Stimulated activated naive B cell treated with anti-CD40 and anti-IgM and Interleukin-4, amounts not matched to agents 10 μg/mL and 1 μg/mL and 100 μg/mL, for 72 hours (primary cell): ENCODE measurements around the gene TECPR1.

Experiments
- ATAC-seq, 2 donors: fragments of 150-1000 bp; cut with Tn5 transposase; replicated peaks; 2 replicates each; pipeline ENCODE4 v1.10.0; 2021; ENCODE audit warnings: moderate library complexity in 1 of 2
- DNase-seq: peaks from one replicate; pipeline ENCODE4 v3.0.0; 2021
- H3K27ac Mint-ChIP-seq: one replicate; pipeline ENCODE4 v1.8.0; 2022; ENCODE audit warnings: mild to moderate bottlenecking, mixed read lengths
- H3K27me3 Mint-ChIP-seq, 2 donors: one replicate each; pipeline ENCODE4 v1.8.0; 2022; ENCODE audit warnings: mixed read lengths in 2 of 2
- H3K36me3 Mint-ChIP-seq, 2 donors: one replicate each; pipeline ENCODE4 v1.8.0; 2022; ENCODE audit warnings: mixed read lengths in 2 of 2, mild to moderate bottlenecking in 1 of 2
- H3K4me1 Mint-ChIP-seq, 2 donors: one replicate each; pipeline ENCODE4 v1.8.0; 2022; ENCODE audit warnings: mixed read lengths in 2 of 2, mild to moderate bottlenecking in 1 of 2
- H3K4me3 Mint-ChIP-seq, 2 donors: one replicate each; pipeline ENCODE4 v1.8.0; 2022; ENCODE audit warnings: mild to moderate bottlenecking in 2 of 2, mixed read lengths in 2 of 2, moderate library complexity in 1 of 2
- H3K9me3 Mint-ChIP-seq, 2 donors: one replicate each; pipeline ENCODE4 v1.8.0; 2022; ENCODE audit warnings: mixed read lengths in 2 of 2, mild to moderate bottlenecking in 1 of 2

Gene TECPR1

GRCh38 chr7:98244871-98245270, 7.2 kb downstream of the TECPR1 start:
- no peaks in the 10 kb centered on the region for H3K27me3 Mint-ChIP-seq
- H3K4me1 Mint-ChIP-seq: peaks cover 7 to 9% of the 10 kb centered on the region in 2 donors
- H3K4me3 Mint-ChIP-seq: no peak overlapping the region
- DNase-seq: no peak
- peaks cover 32 to 47% of the 10 kb centered on the region in 2 donors for H3K36me3 Mint-ChIP-seq
- no peak overlapping the region for H3K27ac Mint-ChIP-seq
- H3K9me3 Mint-ChIP-seq: no peaks in the 10 kb centered on the region
- no peak for ATAC-seq

DNA sequence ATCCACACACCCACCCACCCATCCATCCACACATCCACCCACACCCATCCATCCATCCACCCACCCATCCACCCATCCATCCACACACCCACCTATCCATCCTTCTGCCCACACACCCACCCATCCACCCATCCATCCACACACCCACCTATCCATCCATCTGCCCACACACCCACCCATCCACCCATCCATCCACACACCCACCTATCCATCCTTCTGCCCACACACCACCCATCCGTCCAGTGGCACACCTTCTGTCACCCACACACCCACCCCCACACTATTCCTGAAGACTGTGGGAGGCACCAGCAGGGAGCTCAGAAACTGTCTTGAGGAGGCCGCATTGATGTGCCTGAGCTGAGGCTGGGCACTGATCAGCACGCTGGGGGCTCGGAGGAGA, 9.1 kb downstream of the TECPR1 start:
- DNase-seq (no peak), ATAC-seq (no peak)
- H3K9me3 Mint-ChIP-seq: no peaks in the 10 kb centered on the region
- H3K4me1 Mint-ChIP-seq: peaks cover 0 to under 1% of the 10 kb centered on the region in 2 donors
- H3K27ac Mint-ChIP-seq: no peak overlapping the region
- no peak overlapping the region for H3K4me3 Mint-ChIP-seq
- peaks cover 51 to 58% of the 10 kb centered on the region in 2 donors for H3K36me3 Mint-ChIP-seq
- no peaks in the 10 kb centered on the region for H3K27me3 Mint-ChIP-seq

DNA sequence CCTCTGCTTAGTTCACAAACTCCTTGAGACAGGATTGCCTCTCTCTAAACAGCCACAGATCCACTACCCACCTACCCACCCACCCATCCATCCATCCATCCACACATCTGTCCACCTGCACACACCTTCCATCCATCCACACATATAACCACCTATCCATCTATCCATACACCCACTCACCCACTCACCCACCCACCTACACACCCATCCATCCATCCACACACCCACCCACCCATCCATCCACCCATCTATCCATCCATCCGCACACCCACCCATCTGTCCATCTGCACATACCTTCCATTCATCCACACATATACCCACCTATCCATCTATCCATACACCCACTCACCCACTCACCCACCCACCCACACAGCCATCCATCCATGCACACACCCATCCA, 9.7 kb downstream of the TECPR1 start:
- Mint-ChIP-seq H3K4me3 (no peak overlapping the region), H3K27ac (no peak overlapping the region), H3K4me1 (no peaks in the 10 kb centered on the region), H3K27me3 (no peaks in the 10 kb centered on the region), H3K36me3 (peaks cover 52 to 62% of the 10 kb centered on the region in 2 donors), H3K9me3 (no peaks in the 10 kb centered on the region)
- ATAC-seq (no peak), DNase-seq (no peak)

GRCh38 chr7:98241674-98242241, 10.3 kb downstream of the TECPR1 start:
- Mint-ChIP-seq H3K4me1 (no peaks in the 10 kb centered on the region), H3K27me3 (no peaks in the 10 kb centered on the region), H3K9me3 (no peaks in the 10 kb centered on the region), H3K4me3 (no peak overlapping the region), H3K36me3 (peaks cover 53 to 68% of the 10 kb centered on the region in 2 donors), H3K27ac (no peak overlapping the region)
- ATAC-seq (peak in 1 of 2 donors; percentile 6), DNase-seq (no peak)

DNA sequence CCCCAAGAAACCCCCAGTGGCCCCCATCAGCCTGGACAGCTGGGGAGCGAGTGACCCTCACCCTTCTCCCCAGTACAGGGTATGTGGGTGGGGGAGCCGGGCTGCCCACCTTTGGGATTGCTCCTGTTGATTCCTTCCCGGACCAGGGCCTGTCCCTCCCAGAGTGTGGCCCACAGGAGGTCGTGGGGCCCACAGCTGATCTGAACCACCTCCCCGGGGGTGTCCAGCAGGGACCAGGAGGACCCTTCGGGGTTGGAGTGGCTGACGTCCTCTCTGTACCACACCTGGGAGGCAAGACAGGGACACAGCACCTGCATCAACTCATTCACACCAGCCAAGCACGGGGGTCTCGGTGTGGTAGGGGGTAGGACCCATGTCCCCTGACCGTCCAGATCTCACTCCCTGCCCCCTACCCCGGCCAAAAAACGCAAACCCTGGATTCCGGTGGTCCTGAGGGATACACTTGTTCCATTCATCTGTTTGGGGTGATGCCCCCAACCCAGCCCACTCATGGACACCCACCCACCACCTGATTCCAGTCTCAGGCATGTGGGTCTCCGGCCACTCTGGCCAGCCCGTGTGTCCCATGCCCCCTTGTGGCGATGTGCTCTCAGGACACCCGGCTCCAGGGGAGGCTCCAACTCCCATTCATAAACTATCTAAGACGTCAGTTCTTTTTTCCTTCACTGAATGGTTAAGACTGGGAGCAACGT, 10.9 kb downstream of the TECPR1 start:
- Mint-ChIP-seq H3K4me3 (no peak overlapping the region), H3K27ac (no peak overlapping the region), H3K36me3 (peaks cover 60 to 73% of the 10 kb centered on the region in 2 donors), H3K27me3 (no peaks in the 10 kb centered on the region), H3K4me1 (no peaks in the 10 kb centered on the region), H3K9me3 (no peaks in the 10 kb centered on the region)
- DNase-seq (no peak), ATAC-seq (peak; percentile 59 to 63)

DNA sequence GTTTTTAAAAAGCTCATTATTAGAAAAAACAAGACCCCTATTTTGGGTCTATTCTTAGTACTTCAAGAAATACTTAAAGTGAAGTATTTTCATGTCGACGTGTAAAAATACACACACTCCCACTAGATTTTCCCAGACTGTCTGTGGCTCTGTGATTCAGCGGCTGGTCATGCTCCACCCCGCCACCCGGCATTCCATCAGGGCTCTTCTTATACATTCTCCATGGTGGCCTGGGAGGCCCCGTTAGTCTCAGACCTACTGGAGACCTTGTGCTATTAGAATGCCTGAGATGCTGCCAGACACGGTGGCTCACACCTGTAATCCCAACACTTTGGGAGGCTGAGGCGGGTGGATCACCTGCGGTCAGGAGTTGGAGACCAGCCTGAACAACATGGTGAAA, 13.1 kb downstream of the TECPR1 start:
- Mint-ChIP-seq H3K9me3 (no peaks in the 10 kb centered on the region), H3K4me1 (no peaks in the 10 kb centered on the region), H3K4me3 (no peak overlapping the region), H3K36me3 (peaks cover 59 to 79% of the 10 kb centered on the region in 2 donors), H3K27me3 (no peaks in the 10 kb centered on the region), H3K27ac (no peak overlapping the region)
- ATAC-seq (no peak), DNase-seq (no peak)

DNA sequence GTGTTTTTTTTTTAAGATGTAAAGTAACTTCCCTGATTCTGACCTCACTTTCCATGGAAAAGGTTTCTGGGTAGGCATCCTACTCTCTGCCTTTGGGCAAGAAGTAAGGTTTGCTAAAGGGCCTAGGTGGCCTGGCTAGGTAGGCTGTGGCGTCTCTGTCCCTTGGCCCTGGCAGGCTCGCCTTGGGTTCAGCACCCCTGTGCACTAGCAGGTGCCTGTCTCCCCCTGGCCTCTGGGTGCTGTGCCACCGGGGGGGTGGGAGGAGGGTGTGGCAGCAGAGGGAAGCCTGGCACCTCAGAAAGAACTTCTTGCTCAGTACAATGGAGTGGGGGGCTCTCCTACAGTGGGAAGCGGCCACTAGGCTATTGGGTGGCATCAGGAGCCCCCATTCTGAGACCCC, 14.0 kb downstream of the TECPR1 start:
- H3K4me3 Mint-ChIP-seq: no peak overlapping the region
- no peaks in the 10 kb centered on the region for H3K27me3 Mint-ChIP-seq
- DNase-seq (no peak), ATAC-seq (no peak)
- peaks cover 57 to 82% of the 10 kb centered on the region in 2 donors for H3K36me3 Mint-ChIP-seq
- no peak overlapping the region for H3K27ac Mint-ChIP-seq
- no peaks in the 10 kb centered on the region for H3K4me1 Mint-ChIP-seq
- no peaks in the 10 kb centered on the region for H3K9me3 Mint-ChIP-seq

- no peak overlapping the region for H3K4me3 Mint-ChIP-seq
- no peak for ATAC-seq
- no peaks in the 10 kb centered on the region for H3K9me3 Mint-ChIP-seq
- peaks cover 55 to 73% of the 10 kb centered on the region in 2 donors for H3K36me3 Mint-ChIP-seq
- DNase-seq: no peak
- no peak overlapping the region for H3K27ac Mint-ChIP-seq
- no peaks in the 10 kb centered on the region for H3K27me3 Mint-ChIP-seq
- no peaks in the 10 kb centered on the region for H3K4me1 Mint-ChIP-seq
These were observed 15.5 kb downstream of the TECPR1 start for GRCh38 chr7:98236355-98237185.

DNA sequence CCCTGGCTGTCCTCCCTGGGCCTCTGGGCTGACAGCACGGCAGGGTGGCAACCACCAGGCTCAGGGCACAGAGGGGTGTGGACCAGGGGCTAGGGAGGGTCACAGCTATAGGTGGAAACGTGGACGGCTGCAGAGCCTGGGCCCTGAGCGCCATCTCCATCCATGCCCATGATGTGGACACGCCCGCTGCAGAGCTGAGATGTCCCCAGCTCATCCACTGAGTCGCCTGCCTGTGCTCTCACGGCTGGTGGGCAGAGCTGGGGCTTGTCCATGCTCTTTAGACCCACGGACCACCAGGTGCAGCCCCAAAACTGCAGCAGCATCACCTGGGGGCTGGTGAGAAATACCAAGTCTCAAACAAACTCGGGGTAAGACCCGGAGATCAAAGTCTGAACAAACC, 16.1 kb downstream of the TECPR1 start:
- H3K36me3 Mint-ChIP-seq: peaks cover 49 to 66% of the 10 kb centered on the region in 2 donors
- H3K4me3 Mint-ChIP-seq: no peak overlapping the region
- H3K4me1 Mint-ChIP-seq: no peaks in the 10 kb centered on the region
- H3K9me3 Mint-ChIP-seq: no peaks in the 10 kb centered on the region
- ATAC-seq (no peak), DNase-seq (no peak)
- H3K27ac Mint-ChIP-seq: no peak overlapping the region
- H3K27me3 Mint-ChIP-seq: no peaks in the 10 kb centered on the region

DNA sequence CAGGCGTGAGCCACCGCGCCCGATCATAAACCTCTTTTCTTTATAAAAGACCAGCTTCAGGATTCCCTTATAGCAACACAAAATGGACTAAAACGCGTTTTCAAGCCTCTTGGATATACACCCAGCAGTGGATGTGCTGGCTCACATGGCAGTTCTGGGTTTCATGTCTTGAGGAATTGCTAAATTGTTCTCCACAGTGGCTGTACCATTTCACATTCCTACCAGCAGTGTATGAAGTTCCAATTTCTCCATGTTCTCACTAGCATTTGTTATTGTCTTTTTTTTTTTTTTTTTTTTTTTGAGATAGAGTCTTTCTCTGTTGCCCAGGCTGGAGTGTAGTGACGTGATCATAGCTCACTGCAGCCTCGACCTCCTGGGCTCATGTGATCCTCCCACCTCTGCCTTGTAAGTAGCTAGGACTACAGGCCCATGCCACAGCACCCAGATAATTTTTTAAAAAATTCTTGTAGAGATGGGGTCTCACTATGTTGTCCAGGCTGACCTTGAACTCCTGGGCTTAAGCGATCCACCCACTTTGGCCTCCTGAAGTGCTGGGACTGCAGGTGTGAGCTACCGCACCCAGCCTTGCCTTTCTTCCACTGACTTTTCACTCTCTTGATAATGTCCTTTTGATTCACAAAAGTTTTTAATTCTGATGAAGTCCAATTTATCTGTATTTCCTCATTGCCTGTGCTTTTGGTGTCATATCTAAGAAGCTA, 17.4 kb downstream of the TECPR1 start:
- Mint-ChIP-seq H3K27me3 (no peaks in the 10 kb centered on the region), H3K4me3 (no peak overlapping the region), H3K4me1 (peaks cover 0 to 5% of the 10 kb centered on the region in 2 donors), H3K27ac (no peak overlapping the region), H3K9me3 (no peaks in the 10 kb centered on the region), H3K36me3 (peaks cover 47 to 67% of the 10 kb centered on the region in 2 donors)
- no peak for DNase-seq
- ATAC-seq: no peak

- Mint-ChIP-seq H3K27me3 (no peaks in the 10 kb centered on the region), H3K4me1 (peaks cover 0 to 6% of the 10 kb centered on the region in 2 donors), H3K9me3 (no peaks in the 10 kb centered on the region), H3K36me3 (peaks cover 38 to 60% of the 10 kb centered on the region in 2 donors), H3K27ac (no peak overlapping the region), H3K4me3 (no peak overlapping the region)
- DNase-seq (no peak), ATAC-seq (no peak)
These were observed 18.6 kb downstream of the TECPR1 start for GRCh38 chr7:98233219-98234070.

- Mint-ChIP-seq H3K27me3 (no peaks in the 10 kb centered on the region), H3K9me3 (no peaks in the 10 kb centered on the region), H3K27ac (no peak overlapping the region), H3K4me1 (peaks cover 0 to 6% of the 10 kb centered on the region in 2 donors), H3K4me3 (no peak overlapping the region), H3K36me3 (peaks cover 37 to 60% of the 10 kb centered on the region in 2 donors)
- no peak for DNase-seq
- no peak for ATAC-seq
These were observed 19.2 kb downstream of the TECPR1 start for GRCh38 chr7:98232799-98233198.

- H3K27me3 Mint-ChIP-seq: no peaks in the 10 kb centered on the region
- DNase-seq (no peak), ATAC-seq (no peak)
- no peak overlapping the region for H3K27ac Mint-ChIP-seq
- H3K4me1 Mint-ChIP-seq: peaks cover 0 to 6% of the 10 kb centered on the region in 2 donors
- H3K4me3 Mint-ChIP-seq: no peak overlapping the region
- H3K36me3 Mint-ChIP-seq: peaks cover 38 to 56% of the 10 kb centered on the region in 2 donors
- H3K9me3 Mint-ChIP-seq: no peaks in the 10 kb centered on the region
These were observed 19.8 kb downstream of the TECPR1 start for GRCh38 chr7:98232263-98232585.
